ENCODE measurements around the gene WDR90. TPM values are rescaled to one million over a fixed set of nuclear protein-coding genes. Genes with fewer than 3 reads are reported as not detected.
A peak's percentile ranks its signal among the peaks of the same experiment; 100 is the strongest.

Gene WDR90
- polyA plus RNA-seq, 12 donors = 11.6 to 41.2 (median 15.9) TPM; not detected in 1

DNA sequence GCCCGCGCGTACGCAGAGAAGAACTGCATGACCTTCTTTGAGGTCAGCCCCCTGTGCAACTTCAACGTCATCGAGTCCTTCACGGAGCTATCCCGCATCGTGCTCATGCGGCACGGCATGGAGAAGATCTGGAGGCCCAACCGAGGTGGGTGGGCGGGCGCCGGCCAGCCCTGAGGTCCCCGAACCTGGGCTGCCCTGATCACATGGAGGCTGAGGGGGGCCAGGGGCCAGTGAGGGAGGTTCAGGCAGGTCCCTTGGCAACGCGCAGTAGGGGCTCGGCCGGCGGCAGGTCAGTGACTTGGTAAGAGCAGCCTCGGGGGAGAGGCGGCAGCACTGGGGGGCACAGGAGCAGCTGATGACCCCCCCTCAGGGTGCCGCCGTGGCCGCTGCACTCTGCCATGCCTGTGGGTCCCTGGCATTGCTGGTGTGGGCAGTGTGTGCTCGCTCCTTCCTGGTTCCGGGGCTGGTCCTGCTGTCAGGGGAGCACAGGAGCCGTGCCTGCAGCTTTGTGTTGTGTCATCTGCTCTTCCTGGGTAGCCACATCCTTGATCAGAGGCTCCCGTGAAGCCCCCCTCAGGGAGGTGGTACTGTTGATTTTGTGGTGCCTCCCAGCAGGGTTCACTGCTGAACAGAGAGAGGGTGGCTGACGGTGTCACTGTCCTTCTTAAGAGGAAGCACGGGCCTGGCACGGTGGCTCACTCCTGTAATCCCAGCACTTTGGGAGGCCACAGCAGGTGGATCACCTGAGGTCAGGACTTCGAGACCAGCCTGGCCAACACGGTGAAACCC, 23.0 kb upstream of the WDR90 start:
- no peak for DNase-seq

DNA sequence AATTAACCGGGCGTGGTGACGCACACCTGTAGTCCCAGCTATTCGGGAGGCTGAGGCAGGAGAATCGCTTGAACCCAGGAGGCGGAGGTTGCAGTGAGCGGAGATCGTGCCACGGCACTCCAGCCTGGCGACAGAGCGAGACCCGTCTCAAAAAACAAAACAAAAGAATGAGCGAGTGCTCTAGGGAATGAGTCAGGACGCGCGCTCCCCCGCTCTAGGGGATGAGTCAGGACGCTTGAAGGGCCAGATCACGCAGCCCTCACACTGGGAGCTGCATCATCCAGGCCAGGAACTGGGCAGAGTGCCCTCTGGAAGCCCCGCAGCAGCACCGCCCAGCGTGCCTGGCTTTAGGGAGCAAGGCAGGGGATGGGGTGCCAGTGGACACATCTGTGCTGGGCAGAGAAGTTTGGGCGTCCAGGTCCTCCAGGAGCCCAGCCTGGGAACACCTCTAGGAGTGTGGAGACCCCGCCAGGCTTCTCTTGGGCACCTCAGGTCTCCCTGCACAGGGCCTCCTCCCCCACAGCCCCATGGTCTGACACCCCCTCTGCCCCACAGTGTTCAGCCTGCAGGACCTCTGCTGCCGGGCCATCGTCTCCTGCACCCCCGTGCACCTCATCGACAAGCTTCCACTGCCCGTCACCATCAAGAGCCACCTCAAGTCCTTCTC, 22.2 kb upstream of the WDR90 start:
- no peak for DNase-seq

DNA sequence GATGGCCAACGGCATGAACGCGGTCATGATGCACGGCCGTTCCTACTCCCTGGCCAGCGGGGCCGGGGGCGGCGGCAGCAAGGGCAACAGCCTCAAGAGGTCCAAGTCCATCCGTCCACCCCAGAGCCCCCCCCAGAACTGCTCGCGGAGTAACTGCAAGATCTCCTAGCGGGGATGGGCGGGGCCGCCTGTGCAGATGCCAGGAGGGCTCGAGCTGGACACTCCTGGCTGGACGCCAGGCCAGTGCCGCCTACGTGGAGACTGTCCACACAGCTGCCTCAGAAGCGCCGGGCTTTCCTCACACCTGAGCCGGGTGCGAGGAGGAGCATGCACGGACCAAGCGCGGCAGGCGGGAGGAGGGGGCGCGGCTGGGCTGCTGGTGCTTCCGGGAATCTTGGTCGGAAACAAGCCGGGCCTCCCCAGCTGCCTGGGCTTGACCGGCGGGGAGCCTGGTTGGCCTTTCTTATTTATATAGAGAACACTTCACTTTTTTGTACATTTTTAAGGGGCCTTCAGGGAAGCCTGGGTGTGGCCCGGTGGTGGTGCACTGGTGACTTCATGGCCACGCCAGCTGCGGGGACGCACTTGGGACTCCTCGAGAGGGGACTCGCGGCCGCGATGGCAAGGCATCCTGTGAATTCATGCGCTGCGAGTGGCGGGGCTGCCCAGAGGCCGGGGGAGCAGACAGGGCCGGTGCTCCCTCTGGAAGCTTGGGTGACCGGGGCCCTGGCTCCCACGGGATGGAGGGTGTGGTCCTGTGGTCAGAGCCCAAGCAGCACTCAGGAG, 21.5 kb upstream of the WDR90 start:
- DNase-seq = no peak

DNA sequence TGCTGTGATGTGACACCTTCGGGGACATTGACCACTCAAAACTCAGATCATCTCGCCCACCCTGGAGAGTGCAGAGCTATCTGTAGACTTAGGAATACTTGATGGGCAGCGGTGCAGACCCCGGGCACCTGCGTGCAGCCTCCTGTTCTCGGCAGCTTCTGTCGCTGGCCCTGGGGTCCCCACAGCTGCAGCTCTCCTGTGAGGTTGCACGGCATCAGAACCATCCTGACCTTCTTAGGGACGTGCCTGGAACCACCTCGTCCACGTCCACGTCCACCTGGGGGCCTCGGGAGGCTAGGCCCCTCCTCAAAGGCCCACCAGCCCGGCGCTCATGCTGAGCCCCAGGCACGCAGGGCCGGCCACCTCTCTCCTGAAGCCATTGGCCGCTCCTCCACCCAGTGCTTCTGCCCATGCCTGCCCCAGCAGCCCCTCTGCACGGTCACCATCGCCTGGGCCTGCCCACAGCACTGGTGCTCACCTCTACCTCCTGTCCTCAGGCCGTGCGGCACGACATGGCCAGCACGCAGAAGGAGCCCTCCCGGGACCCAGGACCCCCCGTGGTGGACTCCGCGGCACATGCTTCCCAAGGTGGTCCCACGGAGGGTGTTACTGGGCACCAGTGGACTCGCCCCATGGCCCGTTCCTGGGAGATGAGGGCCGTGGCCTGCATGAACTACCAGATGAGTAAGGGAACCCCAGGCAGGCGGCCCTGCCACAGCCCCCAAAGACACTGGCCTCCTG, 20.7 kb upstream of the WDR90 start:
- no peak for DNase-seq

DNA sequence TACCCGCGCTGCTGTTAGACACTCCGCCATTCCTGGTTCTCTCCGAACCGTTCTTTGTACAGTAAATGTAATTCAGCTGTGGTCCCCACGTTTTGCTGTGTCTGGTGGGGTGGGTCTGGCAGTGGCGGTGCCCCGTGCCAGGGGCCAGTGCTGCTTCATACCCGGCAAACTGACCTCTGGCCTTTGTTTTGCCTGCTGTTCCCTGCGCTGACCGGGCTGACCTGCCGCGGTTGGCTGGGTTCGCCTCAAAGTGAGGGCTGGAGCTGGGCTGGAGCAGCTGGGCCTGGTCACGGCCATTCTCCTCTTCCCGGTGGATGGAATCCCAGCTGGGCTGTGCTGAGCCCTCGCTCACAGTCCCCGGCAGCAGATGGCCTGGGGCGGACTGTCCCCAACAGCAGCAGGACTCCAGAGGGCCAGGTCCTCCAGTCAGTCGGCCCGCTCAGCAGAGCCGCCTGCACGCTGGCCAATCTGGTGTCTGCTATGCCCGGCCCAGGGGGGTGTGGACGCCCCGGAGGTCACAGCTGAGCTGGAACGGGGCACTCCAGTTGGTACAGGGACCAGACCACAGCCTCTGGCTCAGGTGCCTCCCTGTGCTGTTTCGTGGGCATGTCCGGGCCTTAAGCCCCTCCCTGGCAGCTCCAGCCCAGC, 19.9 kb upstream of the WDR90 start:
- no peak for DNase-seq

DNA sequence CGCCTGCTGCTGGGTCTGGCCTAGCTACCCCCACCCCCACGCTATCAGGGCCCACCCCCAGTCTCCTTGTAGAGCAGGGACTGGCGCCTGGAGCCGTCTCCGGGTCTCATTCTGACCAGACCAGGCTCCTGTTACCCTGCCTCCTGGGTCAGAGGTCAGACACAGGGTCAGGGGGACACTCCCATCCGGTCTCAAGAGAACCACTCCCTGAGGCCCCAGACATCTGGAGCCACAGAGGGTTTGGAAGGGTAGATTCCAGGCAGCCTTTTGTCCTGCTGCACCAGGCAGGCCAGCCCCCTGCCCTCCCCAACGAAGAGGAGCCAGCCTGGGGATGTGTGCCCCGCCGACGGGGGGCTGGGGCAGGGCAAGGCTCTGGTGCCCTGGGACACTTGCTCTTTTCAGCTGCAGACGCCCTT, 19.3 kb upstream of the WDR90 start:
- DNase-seq = no peak

DNA sequence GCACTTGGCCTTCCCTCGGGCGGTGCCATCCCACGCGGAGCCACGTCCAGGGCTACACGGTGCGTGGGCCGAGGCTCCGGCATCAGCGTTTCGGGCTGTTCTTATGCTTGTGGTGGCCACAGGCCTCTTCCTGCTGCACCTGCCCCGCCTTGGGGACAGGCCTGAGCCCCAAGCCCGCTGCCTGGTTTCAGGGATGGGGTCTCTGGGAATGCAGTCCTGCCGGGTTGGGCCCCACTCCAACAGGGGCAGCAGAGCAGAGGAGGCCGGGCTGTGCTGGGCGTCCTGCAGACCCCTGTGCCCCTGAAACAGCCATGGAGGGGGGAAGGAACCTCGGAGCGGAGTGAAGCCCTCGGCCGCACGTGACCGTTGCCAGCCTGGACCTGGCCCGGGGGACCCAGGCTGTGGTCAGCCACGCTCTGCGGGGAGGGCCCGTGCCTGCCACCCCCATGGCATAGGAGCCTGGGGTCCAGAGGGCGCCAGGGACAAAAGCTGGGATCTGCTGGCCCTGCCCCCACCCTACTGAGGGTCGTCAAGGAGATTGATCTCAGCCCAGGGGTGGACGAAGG, 18.8 kb upstream of the WDR90 start:
- DNase-seq = no peak

DNA sequence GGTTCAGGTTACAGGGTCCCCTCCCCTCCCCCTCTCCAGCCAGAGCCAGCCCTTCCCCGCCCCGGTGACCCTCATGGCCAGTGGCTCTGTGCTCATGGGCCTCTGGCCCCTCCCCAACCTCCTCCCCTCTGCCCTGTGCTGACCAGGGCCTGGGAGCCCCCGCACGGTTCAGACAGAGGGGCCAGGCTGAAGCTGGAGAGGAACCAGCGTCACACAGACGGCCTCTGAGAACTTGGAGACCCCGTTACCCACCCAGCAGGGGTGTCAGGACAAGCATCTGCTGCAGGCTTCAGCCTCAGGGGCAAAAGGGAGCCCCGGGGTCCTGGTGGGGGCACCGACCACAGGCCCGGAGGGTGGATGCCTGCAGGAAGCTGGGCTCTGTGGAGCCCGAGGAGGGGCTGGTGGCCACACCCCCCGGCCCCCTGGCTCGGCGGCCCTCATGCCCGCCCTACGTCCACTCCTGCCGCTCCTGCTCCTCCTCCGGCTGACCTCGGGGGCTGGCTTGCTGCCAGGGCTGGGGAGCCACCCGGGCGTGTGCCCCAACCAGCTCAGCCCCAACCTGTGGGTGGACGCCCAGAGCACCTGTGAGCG, 18.3 kb upstream of the WDR90 start, which contains the start of gene WFIKKN1:
Gene WFIKKN1 (plus strand): TSS at position 171 of the 591 bp plus-strand sequence. CDS start 269 bp downstream, at position 440.
- no peak for DNase-seq

DNA sequence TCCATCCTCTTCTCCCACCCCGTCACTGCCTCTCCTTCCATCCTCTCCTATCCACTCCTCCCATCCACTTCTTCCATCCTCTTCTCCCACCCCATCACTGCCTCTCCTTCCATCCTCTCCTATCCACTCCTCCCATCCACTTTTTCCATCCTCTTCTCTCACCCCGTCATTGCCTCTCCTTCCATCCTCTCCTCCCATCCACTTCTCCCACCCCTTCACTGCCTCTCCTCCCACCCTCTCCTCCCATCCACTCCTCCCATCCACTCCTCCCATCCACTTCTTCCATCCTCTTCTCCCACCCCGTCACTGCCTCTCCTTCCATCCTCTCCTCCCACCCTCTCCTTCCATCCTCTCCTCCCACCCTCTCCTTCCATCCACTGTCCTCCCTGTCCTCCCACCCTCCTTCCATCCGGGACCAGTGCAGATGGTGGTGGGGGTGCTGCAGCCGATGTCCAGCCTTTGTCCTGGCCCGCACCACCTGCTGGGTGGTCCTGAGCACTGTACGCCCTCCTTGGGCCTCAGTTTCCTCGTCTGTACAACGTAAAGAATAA, 17.3 kb upstream of the WDR90 start:
- no peak for DNase-seq

DNA sequence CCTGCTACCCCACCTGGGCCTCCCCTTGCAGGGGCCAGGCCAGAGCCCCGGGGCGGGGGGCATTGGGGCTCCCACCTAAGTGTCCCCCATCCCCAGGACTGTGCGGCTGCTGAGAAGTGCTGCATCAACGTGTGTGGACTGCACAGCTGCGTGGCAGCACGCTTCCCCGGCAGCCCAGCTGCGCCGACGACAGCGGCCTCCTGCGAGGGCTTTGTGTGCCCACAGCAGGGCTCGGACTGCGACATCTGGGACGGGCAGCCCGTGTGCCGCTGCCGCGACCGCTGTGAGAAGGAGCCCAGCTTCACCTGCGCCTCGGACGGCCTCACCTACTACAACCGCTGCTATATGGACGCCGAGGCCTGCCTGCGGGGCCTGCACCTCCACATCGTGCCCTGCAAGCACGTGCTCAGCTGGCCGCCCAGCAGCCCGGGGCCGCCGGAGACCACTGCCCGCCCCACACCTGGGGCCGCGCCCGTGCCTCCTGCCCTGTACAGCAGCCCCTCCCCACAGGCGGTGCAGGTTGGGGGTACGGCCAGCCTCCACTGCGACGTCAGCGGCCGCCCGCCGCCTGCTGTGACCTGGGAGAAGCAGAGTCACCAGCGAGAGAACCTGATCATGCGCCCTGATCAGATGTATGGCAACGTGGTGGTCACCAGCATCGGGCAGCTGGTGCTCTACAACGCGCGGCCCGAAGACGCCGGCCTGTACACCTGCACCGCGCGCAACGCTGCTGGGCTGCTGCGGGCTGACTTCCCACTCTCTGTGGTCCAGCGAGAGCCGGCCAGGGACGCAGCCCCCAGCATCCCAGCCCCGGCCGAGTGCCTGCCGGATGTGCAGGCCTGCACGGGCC, 16.5 kb upstream of the WDR90 start:
- DNase-seq = no peak

DNA sequence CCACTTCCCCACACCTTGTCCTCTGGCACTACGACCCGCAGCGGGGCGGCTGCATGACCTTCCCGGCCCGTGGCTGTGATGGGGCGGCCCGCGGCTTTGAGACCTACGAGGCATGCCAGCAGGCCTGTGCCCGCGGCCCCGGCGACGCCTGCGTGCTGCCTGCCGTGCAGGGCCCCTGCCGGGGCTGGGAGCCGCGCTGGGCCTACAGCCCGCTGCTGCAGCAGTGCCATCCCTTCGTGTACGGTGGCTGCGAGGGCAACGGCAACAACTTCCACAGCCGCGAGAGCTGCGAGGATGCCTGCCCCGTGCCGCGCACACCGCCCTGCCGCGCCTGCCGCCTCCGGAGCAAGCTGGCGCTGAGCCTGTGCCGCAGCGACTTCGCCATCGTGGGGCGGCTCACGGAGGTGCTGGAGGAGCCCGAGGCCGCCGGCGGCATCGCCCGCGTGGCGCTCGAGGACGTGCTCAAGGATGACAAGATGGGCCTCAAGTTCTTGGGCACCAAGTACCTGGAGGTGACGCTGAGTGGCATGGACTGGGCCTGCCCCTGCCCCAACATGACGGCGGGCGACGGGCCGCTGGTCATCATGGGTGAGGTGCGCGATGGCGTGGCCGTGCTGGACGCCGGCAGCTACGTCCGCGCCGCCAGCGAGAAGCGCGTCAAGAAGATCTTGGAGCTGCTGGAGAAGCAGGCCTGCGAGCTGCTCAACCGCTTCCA, 15.7 kb upstream of the WDR90 start:
- DNase-seq = no peak

DNA sequence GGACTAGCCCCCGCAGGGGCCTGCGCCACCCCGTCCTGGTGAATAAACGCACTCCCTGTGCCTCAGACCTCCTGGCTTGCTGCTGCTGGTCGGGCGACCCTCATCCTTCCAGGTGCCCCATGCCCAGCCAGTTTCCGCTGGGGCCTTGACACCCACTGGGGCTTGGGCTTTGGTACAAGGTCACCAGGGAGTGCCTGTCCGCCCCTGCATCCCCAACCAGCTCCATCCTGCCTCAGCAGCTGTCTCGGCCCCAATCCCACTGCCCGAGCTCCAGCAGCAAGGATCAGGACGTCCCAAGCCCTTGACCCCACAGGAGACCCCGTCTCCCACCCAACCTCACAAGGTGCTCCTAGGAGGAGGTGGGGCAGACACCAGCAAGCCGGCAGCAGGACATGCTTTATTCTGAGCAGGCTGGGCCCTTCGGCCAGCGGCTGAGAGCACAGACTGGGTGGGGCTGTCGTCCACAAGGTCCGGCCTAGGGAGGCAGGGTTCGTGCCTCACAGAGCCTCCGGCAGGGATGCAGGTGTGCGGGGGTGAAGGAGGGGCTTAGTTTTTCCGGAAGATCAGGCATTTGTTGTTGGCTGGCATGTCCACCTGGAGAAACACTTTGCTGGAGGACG, 15.0 kb upstream of the WDR90 start:
- DNase-seq = no peak

DNA sequence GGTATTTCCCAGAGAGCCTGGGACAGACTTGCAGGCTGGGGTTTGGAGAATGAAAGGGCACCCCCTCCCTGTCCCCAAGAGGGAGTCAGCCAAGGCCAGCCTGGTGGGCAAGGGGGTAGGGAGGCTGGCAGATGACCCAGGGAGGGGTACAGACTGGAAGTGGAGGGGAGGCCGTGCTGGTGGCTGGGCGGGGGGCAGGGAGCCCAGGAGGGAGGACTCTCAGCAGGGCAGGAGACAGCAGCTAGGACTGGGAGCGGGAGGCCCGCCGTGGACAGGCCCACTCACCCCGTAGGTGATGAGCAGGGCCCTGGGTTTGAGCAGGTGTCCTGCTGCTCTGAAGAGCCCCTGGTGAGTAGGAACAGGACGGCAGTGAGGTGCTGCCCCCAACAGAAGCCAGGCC, 14.2 kb upstream of the WDR90 start:
- no peak for DNase-seq

DNA sequence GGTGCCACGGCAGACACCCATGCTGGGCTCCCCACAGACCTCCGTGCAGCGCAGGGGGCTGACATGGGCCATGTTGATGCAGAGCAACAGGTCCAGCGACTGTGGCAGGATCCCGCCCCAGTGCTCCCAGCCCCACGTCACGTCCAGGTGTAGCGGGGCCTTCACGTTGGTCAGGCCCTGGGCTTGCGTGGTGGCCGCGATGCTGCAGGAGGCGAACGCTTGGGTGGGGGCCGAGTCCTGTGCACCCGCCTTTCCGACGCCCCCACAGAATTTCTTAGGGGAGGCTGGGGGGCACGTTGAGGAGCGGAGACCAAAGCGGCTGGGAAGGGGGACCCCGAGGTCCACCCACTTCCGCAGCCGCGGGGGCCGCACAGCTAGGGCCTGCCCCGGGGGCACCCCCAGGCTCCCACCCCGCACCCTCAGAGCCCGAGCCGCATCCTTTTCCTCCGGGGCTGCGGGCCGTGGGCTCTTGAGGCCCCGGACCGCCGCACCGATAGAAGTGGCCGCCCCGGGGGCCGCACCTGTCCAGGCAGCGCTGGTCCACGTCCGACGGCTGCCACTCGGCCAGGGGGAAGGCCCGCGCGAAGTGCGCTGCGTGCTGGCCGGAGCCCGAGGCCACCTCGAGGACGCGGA, 13.5 kb upstream of the WDR90 start:
- DNase-seq = no peak

DNA sequence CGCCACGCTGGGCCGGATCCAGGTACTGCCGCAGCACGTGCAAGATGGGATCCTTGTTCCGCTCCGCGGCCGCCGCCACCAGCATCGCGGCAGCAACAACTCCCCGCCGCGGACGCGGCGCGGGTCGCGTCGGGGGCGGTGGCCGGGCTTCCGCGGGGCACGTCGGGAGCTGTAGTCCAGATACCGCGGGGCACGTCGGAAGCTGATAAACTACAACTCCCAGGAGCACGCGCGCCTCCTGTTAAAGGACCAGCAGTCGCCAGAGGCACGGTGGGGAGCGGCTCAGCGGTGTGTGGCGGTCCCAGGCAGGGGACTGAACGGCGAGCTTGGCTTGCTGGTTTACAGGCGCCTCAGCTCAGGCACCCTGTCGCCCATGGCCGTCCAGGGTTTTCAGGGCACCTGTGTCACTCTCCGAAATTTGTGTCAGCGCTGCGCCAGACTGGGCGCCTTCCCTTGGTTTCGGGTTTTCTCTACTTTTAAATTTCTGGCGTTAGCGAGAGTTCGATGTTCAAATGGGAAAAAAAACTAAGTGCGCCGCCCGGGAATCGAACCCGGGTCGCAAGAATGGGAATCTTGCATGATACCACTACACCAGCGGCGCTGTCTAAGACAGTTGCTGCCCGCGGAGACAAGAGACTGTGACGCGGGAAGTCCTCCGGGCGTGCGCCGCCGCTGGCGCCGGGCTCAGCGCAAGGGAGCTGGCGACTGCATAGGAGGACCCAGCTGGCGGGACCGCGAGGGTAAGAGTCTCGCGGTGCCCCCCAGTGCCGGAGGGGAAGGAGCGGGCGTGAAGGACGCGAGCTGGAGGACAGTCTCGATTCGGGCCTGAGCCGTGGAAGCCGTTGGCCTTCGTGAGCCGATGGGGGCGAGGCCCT, 12.7 kb upstream of the WDR90 start, which contains the start of gene METTL26:
Gene METTL26 (minus strand): TSS at position 100 of the 875 bp plus-strand sequence. CDS start 15 bp downstream, at position 85.
- DNase-seq = peak; percentile 95
